Stimulated activated CD8-positive, alpha-beta memory T cell treated with anti-CD3 and anti-CD28 coated beads, Interleukin-15, amount 100 ng/mL, for 48 hours (primary cell): Measurements from ENCODE around the gene WFDC1.

Experiments
- DNase-seq, 2 donors: peaks; one replicate each; pipeline ENCODE4 v3.0.0-alpha.2; 2020; ENCODE audit warnings: low read depth in 2 of 2

WFDC1 gene

DNA sequence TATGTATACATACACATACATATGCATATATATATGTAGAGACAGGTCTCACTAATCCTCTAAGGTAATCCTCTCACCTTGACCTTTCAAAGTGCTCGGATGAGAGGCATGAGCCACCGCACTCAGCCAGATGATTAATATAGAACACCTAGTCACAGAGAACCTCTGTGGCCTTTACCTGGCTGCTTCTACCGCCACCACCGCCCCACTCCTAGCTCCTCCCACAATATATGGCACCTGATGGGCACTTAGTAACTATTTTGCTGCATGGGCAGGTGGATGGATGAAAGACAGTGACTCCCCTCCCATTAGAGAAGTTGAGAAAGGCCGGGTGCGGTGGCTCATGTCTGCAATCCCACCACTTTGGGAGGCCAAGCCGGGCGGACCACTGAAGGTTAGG lies 57.0 kb downstream of the WFDC1 start:
- DNase-seq = no peak

DNA sequence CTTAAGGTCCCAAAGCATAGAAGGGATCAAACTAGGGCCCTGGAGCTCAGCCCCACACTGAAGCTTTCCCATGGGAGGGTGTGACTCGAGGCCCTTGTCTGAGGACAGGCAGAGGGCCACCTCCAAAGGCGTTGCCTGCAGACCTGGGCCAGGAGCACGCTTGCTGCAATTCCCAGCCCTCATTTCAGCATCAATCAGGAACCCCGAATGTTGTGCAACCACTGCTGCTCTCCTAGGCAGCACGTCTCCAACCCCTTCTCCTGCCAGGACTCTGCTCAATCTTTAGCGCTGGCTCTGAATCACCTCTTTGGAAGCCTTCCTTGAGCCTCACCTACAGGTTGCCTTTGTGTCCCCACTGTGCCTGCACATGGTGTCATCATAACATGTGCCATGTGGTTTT lies 59.6 kb downstream of the WFDC1 start:
- DNase-seq = no peak

- no peak for DNase-seq
These were observed 60.5 kb downstream of the WFDC1 start for GRCh38 chr16:84355149-84355548.

- no peak for DNase-seq
These were observed 61.5 kb downstream of the WFDC1 start for GRCh38 chr16:84356176-84356575.

- no peak for DNase-seq
These were observed 62.0 kb downstream of the WFDC1 start for GRCh38 chr16:84356591-84357116.

DNA sequence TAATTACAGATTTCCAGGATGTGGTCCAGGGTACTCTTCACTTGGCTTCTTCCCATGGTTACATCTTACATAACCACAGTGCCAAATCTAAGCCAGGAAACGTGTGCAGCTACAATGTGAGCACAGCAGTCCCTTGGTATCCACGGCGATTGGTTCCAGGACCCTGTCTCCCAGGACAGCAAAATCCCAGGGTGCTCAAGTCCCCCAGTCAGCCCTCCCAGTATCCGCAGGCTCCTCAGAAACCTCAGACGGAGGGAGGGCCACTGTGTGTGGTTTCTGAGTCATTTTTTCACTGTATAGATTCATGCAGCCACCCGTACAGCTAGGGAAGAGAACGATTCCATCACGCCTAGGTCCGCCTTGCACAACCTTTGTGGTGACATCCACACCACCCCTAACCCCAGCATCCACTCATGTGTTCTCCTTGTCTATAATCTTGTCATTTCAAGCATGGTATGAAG lies 62.5 kb downstream of the WFDC1 start:
- DNase-seq = peak; percentile 12 to 15

DNA sequence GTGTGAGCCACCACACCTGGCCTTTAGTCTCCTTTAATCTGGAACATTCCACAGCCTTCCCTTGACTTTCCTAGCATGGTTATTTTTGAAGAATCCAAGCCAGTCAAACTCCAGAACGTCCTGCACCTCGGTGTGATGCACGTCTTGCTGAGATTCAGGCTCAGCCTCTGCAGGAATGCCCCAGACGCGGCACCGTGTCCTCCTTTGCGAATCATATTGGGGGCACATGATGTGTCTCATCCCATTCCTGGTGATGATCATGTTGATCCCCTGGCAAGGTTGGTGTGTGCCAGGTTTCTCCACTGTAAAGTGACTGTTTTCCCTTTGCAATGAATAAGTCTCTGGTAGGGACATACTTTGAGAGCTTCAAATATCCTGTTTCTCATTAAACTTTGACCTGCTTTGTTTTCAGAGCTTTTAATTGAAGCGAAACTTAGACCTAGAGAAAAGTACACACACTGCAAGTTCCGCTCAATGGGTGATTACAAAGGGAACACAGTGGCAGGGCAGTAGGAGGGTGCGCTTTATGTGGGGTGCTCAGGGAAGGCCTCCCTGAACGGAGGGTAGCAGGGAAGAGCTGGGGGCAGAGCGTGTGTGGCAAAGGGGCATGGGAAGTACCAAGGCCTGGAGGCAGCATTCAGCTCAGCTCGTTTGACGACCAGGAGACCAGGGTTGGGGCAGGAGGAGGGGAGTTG lies 64.1 kb downstream of the WFDC1 start:
- no peak for DNase-seq

GRCh38 chr16:84359326-84359725 lies 64.6 kb downstream of the WFDC1 start:
- no peak for DNase-seq

DNA sequence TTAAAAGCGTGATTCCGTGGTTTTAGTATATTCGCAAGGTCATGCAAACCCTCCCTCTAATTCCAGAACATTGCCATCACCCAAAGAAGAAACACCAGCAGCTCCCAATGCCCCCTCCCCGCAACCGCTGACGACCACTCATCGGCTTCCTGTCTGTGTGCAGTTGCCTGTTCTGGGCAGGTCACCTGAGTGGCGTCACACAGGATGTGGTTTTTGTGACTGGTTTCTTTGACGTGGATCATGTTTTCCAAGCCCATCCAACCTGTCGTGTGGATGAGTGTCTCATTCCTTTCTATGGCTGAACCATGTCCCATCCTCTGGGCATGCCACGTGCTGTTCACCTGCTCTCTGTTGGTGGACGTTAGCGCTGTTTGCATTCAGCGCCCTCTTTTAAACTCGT lies 65.5 kb downstream of the WFDC1 start:
- peak; percentile 31 to 46 for DNase-seq

GRCh38 chr16:84360748-84361147 lies 66.1 kb downstream of the WFDC1 start:
- no peak for DNase-seq

DNA sequence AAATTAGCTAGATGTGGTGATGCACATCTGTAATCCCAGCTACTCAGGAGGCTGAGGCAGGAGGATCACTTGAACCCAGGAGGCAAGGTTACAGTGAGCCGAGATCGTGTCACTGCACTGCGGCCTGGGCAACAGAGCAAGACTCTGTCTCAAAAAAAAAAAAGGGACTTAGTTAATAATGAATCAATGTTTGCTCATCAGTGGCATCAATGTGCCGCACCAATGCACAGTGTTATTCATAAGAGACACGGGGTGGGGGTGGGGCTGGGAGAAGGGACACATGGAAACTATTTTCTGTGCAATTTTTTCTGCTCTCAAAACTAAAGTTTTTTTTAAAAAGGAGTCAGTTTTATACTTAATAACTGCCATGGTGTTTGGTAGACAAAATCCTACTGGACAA lies 66.9 kb downstream of the WFDC1 start:
- no peak for DNase-seq

DNA sequence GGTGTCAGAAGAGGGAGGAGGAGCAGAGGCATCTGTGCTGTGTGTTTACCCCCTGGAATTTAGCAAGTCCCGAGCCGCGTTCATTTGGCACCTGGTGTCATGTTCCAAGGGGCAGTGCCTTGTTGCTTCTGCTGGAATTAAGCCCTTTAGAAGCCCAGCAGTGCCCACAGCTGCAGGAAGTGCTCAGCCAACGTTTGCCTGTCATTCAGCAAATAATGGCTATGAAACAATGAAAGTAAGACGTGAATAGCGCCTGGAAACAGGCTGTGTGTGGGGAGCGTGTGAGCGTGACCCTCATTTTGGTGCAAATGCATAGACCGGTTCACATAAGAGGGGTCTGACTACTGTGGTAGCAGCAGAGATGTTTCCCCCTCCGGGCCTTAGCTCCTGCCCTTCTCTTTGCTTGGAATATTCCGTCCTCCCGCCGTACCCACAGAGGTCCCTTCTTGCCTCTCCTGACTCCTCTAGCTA lies 67.8 kb downstream of the WFDC1 start:
- DNase-seq = no peak

DNA sequence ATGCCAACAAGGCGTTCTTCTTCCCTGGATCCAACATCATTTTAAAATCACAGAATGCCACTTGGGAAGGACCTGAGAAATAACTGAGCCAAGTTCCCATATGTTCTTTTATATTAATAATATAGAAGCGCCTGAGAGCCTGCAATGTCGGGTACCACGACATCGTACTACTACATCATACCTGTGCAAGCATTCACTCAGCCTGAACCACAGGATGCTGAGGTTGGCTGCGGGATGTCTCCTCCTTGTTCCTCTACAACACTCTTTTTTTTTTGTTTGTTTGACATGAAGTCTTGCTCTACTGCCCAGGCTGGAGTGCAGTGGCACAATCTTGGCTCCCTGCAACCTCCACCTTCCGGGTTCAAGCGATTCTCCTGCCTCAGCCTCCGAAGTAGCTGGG lies 71.5 kb downstream of the WFDC1 start:
- DNase-seq = no peak

DNA sequence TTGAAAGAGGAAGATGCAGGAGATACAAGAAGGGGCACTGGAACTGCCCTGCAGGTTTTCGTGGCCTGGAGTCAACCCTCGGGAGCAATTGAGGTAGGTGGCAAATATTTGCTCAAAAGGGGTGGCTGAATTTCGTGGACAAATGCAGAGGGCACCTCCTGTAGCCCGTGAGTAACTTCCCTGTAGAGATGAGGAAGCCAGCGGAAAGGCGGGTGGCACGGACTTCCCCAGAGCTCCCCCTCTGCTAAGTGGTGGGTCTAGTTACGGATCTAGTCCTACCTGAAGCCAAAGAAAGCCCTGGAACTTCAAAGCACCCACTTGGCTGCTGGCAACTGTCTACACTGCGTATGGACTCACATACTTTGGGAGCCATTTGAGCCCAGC lies 72.6 kb downstream of the WFDC1 start:
- DNase-seq = no peak

GRCh38 chr16:84367750-84368307 lies 73.2 kb downstream of the WFDC1 start:
- DNase-seq = no peak

DNA sequence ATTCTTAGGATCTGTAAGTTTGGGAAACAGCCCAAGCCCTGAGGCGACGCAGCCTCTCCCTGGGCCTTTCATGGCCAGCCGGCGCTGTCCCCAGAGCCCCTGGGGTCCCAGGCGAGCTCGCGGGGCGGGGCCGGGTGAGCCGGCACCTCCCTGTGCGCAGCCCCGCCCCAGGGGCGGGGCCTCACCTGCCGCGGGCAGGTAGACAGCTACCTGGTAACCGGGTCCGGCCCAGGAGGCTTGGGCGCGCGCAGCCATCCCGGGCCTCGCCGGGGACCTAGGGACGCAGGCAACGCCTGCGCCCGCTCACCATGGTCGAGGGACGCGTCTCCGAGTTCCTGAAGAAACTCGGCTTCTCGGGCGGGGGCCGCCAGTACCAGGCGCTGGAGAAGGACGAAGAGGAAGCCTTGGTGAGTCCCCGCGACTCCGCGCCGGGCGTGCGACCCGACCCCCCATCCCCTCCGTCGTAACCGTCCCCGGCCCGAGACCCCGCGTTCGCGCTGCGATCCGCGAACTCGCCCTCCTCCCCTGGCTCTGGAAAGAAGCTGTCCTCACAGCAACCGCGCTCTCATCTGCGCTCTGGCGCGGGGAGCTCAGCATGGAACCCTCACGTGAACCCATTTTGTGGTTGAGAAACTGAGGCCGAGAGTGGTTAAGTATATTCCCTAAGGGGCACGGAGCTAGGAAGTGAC lies 73.8 kb downstream of the WFDC1 start, which contains the start of gene ATP2C2:
Gene ATP2C2, plus strand, starts transcription at position 231 of the 689 bp plus-strand sequence. Its CDS starts 78 bp downstream, at position 309.
- no peak for DNase-seq

DNA sequence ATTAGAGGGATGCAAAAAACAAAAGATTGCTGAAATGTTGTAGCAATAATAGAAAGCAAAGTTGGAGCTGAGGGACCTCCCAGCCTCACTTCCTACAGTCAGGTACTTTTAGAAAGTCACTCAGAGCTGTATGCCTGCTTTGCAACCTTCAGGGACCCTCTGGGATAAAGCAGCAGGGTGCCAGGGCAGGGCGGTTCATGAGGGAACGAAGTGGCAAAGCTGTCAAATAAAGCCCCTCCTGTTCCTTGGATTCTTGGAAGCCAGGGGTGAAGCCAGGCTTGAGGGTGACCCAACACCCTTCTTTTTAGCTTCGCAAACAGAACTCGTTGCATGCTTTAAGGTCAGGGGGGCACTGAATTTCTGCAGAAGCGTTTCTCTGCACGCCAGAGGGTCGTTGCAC lies 74.4 kb downstream of the WFDC1 start:
- no peak for DNase-seq

- DNase-seq = no peak
These were observed 75.4 kb downstream of the WFDC1 start for GRCh38 chr16:84369938-84370627.

DNA sequence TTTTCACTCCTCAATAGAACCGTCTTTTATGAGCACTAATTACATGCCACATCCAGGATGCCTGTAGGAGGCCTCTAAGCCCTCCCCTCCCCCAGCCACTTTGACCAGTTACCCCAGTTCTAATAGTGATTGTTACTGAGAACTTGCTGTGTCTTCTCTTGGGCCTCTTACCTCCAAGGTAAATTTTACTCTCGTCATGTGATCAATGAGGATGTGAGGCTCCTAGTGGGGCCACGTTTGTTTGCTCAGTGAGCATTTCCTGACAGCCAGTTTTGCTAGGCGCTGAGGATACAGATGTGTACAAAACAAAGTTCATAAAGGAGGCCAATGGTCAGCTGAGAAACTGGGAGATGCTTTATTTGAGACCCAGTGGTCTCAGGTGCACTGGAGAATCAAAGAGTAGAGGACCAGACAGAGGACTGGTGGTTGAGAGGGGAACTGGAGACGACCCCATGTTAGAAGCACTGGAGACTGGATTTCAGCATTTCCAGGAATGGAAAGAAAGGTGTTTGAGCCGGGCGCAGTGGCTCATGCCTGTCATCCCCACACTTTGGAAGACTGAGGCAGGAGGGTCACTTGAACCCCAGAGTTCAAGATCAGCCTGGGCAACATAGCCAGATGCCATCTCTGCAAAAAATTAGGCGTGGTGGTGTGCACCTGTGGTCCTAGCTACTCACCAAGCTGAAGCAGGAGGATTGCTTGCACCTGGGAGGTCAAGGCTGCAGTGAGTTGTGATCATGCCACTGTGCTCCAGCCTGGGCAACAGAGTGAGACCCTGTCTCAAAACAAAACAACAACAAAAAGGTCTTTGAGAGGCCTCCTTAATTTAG lies 76.3 kb downstream of the WFDC1 start:
- DNase-seq = no peak

- no peak for DNase-seq
These were observed 76.8 kb downstream of the WFDC1 start for GRCh38 chr16:84371553-84371865.

DNA sequence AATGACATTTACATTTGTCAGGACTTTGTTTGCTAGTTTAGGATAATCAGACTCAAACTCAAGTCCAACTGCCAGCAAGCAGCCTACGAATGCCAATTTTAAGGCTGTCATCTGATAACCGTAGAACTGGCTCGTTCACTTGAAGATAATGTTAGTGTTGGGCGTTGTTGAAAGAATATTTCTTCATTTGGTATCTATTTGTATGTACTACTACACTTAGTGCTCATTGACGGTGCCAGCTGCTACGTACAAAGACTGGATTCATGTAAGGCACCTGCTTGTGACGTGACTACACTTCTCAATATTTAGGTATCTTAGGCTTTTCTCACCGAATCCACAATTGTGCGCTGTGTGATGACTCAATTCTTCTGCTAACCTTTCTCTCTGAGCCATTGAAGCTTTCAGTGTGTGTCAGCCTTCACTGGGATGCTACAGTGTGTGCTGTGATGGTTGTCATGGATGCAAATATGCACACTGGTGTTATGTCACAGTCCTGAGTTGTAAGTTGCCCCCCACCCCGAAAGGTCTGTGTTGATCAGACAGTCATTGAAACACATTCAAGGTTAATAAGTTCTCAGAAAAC lies 79.3 kb downstream of the WFDC1 start:
- DNase-seq = no peak
